Kidney (tissue), 14 donors: ENCODE results near the gene MYO7B. TPM values are rescaled to one million over a fixed set of nuclear protein-coding genes. Genes with fewer than 3 reads are reported as not detected.
A peak's percentile ranks its signal among the peaks of the same experiment; 100 is the strongest.

ENCODE experiments used
- DNase-seq, 5 donors: peaks; one replicate each; pipeline ENCODE4 v3.0.0-alpha.2; 2013 to 2020
- FAIRE-seq: peaks from 2 replicates; lab custom pipeline; 2012; peaks lifted over from hg19 to GRCh38; lab: Jason Lieb, UNC
- H3K27ac ChIP-seq, 2 donors: one replicate each; pipeline ENCODE4 v1.7.0; 2013; ENCODE audit warnings: low read depth in 2 of 2, low read length in 2 of 2, inconsistent platforms in 1 of 2
- H3K27me3 ChIP-seq: one replicate; pipeline ENCODE4 v1.7.1; 2013; ENCODE audit warnings: low read length, inconsistent platforms; ENCODE audit not compliant: control insufficient read depth, insufficient read depth
- H3K36me3 ChIP-seq, 3 donors: one replicate each; pipeline versions ENCODE4 v1.7.0 to v1.7.1; 2013; ENCODE audit warnings: low read length in 3 of 3, control low read depth in 1 of 3, inconsistent platforms in 1 of 3; ENCODE audit not compliant: insufficient read depth in 3 of 3, control insufficient read depth in 2 of 3
- H3K4me1 ChIP-seq, 3 donors: one replicate each; pipeline versions ENCODE4 v1.7.0 to v1.7.1; 2013; ENCODE audit warnings: low read length in 3 of 3, inconsistent platforms in 1 of 3, low read depth in 1 of 3; ENCODE audit not compliant: control insufficient read depth in 2 of 3, insufficient read depth in 2 of 3
- H3K4me3 ChIP-seq, 3 donors: one replicate each; pipeline versions ENCODE4 v1.7.0 to v1.8.1; 2013; ENCODE audit warnings: low read length in 3 of 3, control low read depth in 1 of 3, inconsistent platforms in 1 of 3
- H3K9ac ChIP-seq, 3 donors: one replicate each; pipeline versions ENCODE4 v1.7.0 to v1.7.1; 2013; ENCODE audit warnings: low read length in 3 of 3, control low read depth in 1 of 3, inconsistent platforms in 1 of 3
- H3K9me3 ChIP-seq, 3 donors: one replicate each; pipeline versions ENCODE4 v1.7.0 to v1.7.1; 2013; ENCODE audit warnings: low read length in 3 of 3, control low read depth in 1 of 3, inconsistent platforms in 1 of 3; ENCODE audit not compliant: control insufficient read depth in 2 of 3, insufficient read depth in 1 of 3
- intact Hi-C: fragments of 100-400 bp; cut with DNase I; formaldehyde crosslinking; loops from one replicate; pipeline ENCODE4 v1.11.1; 2022
- polyA plus RNA-seq: library from polyadenylated mRNA; stranded (reverse); fragments of 350-450 nt; fragmentation: Illumina TruSeq; extraction: RNeasy Lipid Tissue Mini Kit (QIAGEN cat#74804); gene quantifications from one replicate; pipeline ENCODE4 v1.2.3, GENCODE V29; 2014; ENCODE audit warnings: low read depth, low replicate concordance; ENCODE audit not compliant: insufficient read depth
- total RNA-seq: library from RNA; stranded (reverse); fragmentation: NEBNext Ultra II Directional; extraction: Animal tissue kit (Norgen Biotek cat#: 25700); gene quantifications from one replicate; pipeline ENCODE4 v1.2.1, GENCODE V29; 2021
- TF ChIP-seq, protein P1 (sequence below): IDR thresholded peaks from 3 replicates; pipeline ENCODE4 v1.5.1; 2012; ENCODE audit warnings: mild to moderate bottlenecking, moderate library complexity, borderline replicate concordance; ENCODE audit not compliant: insufficient read depth; ENCODE audit errors: extremely low read depth
- donor health status: control.
- donor health status: control.
- donor health status: control.
- donor health status: control.
- donor health status: control.
- donor health status: DM: yes; HTN: yes; CAD: no.
- donor health status: Normal renal cell carcinoma (clear cell type).

MYO7B gene
- total and polyA plus RNA-seq, 2 donors from 2014 or later, result 11.0 to 22.2 TPM

DNA sequence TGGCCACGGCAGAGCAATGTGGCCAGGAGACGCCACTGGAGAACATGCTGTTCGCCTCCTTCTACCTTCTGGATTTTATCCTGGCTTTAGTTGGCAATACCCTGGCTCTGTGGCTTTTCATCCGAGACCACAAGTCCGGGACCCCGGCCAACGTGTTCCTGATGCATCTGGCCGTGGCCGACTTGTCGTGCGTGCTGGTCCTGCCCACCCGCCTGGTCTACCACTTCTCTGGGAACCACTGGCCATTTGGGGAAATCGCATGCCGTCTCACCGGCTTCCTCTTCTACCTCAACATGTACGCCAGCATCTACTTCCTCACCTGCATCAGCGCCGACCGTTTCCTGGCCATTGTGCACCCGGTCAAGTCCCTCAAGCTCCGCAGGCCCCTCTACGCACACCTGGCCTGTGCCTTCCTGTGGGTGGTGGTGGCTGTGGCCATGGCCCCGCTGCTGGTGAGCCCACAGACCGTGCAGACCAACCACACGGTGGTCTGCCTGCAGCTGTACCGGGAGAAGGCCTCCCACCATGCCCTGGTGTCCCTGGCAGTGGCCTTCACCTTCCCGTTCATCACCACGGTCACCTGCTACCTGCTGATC lies 115.4 kb downstream of the MYO7B start:
- no peak for FAIRE-seq

DNA sequence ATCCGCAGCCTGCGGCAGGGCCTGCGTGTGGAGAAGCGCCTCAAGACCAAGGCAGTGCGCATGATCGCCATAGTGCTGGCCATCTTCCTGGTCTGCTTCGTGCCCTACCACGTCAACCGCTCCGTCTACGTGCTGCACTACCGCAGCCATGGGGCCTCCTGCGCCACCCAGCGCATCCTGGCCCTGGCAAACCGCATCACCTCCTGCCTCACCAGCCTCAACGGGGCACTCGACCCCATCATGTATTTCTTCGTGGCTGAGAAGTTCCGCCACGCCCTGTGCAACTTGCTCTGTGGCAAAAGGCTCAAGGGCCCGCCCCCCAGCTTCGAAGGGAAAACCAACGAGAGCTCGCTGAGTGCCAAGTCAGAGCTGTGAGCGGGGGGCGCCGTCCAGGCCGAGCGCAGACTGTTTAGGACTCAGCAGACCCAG lies 115.9 kb downstream of the MYO7B start:
- Histone ChIP-seq H3K9me3 (no peaks in the 10 kb centered on the region), H3K4me1 (peaks cover 0 to 24% (median 6%) of the 10 kb centered on the region in 3 donors), H3K36me3 (no peaks in the 10 kb centered on the region), H3K9ac (no peak overlapping the region), H3K27me3 (no peaks in the 10 kb centered on the region), H3K4me3 (no peak overlapping the region), H3K27ac (no peak overlapping the region)
- FAIRE-seq (no peak), DNase-seq (peak in 1 of 5 donors; percentile 72)
- intact Hi-C loops, result no loop called here
- TF ChIP-seq, protein P1, sequence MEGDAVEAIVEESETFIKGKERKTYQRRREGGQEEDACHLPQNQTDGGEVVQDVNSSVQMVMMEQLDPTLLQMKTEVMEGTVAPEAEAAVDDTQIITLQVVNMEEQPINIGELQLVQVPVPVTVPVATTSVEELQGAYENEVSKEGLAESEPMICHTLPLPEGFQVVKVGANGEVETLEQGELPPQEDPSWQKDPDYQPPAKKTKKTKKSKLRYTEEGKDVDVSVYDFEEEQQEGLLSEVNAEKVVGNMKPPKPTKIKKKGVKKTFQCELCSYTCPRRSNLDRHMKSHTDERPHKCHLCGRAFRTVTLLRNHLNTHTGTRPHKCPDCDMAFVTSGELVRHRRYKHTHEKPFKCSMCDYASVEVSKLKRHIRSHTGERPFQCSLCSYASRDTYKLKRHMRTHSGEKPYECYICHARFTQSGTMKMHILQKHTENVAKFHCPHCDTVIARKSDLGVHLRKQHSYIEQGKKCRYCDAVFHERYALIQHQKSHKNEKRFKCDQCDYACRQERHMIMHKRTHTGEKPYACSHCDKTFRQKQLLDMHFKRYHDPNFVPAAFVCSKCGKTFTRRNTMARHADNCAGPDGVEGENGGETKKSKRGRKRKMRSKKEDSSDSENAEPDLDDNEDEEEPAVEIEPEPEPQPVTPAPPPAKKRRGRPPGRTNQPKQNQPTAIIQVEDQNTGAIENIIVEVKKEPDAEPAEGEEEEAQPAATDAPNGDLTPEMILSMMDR, result no peak

More for the DNA sequence above, 115.4 kb downstream of the MYO7B start:
- H3K4me3 ChIP-seq, result no peak overlapping the region
- no peak overlapping the region for H3K27ac ChIP-seq
- H3K9ac ChIP-seq, result no peak overlapping the region
- H3K36me3 ChIP-seq, result no peaks in the 10 kb centered on the region
- TF ChIP-seq, protein P1, result no peak
- H3K4me1 ChIP-seq, result peaks cover 0 to 24% (median 6%) of the 10 kb centered on the region in 3 donors
- H3K27me3 ChIP-seq, result no peaks in the 10 kb centered on the region
- intact Hi-C loops, result no loop called here
- no peaks in the 10 kb centered on the region for H3K9me3 ChIP-seq
- peak in 1 of 5 donors; percentile 76 for DNase-seq

DNA sequence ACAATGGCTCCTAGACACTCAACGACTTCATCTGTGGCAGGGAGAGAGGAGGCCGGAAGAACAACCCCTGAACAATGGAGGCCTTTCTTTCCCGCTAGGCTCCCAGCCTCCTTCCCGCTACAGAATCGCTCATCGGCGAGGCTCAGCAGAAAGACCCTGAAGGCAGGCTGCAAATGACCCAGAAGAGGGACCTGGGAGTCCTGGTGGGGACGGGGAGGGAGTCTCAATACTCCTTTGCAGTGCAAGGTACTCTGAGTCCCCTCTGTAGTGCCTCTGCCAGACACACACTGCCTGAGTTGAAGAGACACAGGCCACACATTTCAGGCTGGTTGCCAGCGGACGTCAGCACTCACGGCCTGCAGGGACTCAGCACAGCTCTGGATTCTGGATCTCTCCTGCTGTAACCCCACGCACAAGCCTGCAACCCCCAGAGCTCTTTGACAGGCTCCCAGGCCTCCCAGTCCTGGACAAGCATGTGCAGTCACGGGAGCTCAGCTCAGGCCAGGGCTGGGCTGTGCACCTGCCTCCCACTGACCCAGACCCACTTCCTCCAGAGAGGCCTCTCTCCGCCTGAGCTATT lies 116.6 kb downstream of the MYO7B start:
- Histone ChIP-seq H3K9me3 (no peaks in the 10 kb centered on the region), H3K27me3 (no peaks in the 10 kb centered on the region), H3K9ac (no peak overlapping the region), H3K4me1 (peaks cover 0 to 24% (median 6%) of the 10 kb centered on the region in 3 donors), H3K36me3 (no peaks in the 10 kb centered on the region), H3K4me3 (no peak overlapping the region), H3K27ac (no peak overlapping the region)
- DNase-seq (peak in 2 of 5 donors; percentile 64 to 76), FAIRE-seq (no peak)
- intact Hi-C loops, result no loop called here
- TF ChIP-seq, protein P1, result no peak
